DND-41 (cell line): Measurements from ENCODE around the gene TRAPPC2L.
"Not testable (repeated sequence)": the region's sequence is repeated elsewhere in the genome, so short reads cannot be mapped to it uniquely, and the experiment has no call there.

Experiments used
- EZH2 ChIP-seq: IDR thresholded peaks from 3 replicates; pipeline ENCODE4 v1.6.1; 2012; ENCODE audit warnings: borderline replicate concordance, low read depth, mild to moderate bottlenecking, moderate library complexity, low read length, inconsistent platforms; ENCODE audit not compliant: severe bottlenecking
- TF ChIP-seq, protein P1 (sequence below): IDR thresholded peaks from 2 replicates; pipeline ENCODE4 v1.5.1; 2012; ENCODE audit warnings: borderline replicate concordance, low read length, moderate library complexity, mild to moderate bottlenecking; ENCODE audit not compliant: poor library complexity, severe bottlenecking; ENCODE audit errors: extremely low read depth

DNA sequence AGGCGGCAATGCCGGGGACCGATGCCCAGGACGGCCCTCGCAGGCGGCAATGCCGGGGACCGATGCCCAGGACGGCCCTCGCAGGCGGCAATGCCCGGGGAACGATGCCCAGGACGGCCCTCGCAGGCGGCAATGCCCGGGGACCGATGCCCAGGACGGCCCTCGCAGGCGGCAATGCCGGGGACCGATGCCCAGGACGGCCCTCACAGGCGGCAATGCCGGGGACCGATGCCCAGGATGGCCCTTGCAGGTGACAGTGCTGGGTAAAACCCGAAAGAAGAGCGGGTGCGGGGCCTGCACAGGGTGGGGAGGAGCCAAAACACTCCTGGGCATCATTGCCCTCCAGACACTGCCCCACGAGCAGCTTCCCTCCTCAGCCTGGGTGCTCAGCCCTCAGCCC lies 33.3 kb upstream of the TRAPPC2L start:
- TF ChIP-seq, protein P1, sequence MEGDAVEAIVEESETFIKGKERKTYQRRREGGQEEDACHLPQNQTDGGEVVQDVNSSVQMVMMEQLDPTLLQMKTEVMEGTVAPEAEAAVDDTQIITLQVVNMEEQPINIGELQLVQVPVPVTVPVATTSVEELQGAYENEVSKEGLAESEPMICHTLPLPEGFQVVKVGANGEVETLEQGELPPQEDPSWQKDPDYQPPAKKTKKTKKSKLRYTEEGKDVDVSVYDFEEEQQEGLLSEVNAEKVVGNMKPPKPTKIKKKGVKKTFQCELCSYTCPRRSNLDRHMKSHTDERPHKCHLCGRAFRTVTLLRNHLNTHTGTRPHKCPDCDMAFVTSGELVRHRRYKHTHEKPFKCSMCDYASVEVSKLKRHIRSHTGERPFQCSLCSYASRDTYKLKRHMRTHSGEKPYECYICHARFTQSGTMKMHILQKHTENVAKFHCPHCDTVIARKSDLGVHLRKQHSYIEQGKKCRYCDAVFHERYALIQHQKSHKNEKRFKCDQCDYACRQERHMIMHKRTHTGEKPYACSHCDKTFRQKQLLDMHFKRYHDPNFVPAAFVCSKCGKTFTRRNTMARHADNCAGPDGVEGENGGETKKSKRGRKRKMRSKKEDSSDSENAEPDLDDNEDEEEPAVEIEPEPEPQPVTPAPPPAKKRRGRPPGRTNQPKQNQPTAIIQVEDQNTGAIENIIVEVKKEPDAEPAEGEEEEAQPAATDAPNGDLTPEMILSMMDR, result not testable (repeated sequence)
- TF ChIP-seq EZH2, result not testable (repeated sequence)
